GM19455 (cell line): ENCODE measurements around the gene NDUFAF4.
A peak's percentile ranks its signal among the peaks of the same experiment; 100 is the strongest.

Experiments used
- ATAC-seq: cut with Tn5 transposase; IDR thresholded peaks from one replicate; pipeline ENCODE4 v1.9.1; 2021; ENCODE audit not compliant: unreplicated experiment

NDUFAF4 gene

DNA sequence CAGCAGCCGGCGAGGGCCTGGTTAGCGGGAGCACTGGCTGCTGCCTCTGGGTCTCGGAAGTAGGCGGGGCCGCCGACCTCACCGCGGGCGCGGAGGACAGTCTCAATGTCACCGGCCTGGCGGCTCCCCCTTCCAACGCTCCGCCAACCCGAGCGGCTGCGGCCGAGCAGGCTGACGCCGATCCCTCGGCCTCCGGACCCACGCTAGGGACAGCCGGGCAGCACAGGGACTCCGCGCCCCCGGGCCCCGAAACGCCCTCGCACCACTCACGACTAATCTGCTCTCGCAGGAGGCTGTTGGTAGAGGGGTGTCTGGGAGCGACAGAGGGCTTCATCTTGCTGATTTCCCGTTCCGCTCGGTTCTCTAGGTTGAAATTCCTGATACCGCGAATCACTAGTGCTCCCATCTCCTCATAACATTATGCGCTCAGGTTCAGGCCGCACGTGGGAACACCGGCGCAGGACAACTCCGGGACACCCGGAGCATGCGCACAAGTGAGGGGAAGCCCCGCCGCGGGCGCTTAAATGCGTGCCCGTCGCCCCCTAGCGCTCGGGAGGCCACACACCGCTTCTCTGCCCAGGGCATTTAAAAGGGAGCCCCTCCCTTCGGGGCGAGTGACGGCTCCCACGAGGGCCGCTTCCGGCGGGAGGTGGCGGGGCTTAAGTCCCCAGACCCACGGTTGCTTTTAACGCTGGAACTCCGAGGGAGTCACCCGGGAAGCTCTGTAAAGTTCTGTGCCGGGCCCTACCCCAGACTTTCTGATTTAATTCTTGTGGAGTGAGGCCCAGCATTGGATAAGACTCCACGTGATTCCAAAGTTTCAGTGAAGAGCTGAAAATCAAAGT, at the start of gene NDUFAF4:
NDUFAF4 (minus strand) TSS at position 496 of the 845 bp plus-strand sequence; CDS start at position 406, 90 bp downstream.
- ATAC-seq = peak; percentile 90

DNA sequence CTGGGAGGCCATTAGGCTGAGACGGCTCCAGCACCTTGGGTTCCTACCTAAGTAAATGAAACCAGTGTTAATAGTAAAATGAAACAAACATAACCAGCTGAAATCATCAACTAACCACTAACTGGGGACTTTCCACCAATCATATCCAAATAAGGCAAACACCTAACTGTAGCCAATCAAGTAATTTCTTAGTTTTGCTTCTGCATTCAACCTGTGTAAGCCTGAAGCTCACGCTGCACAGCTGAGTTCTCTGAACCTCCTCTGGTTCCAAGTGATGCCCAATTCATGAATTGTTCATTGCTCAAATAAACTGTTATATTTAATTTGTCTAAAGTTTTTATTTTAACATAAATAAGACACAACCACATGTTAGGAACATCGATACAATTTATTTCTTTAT, 49.4 kb upstream of the NDUFAF4 start:
- ATAC-seq = peak; percentile 90

DNA sequence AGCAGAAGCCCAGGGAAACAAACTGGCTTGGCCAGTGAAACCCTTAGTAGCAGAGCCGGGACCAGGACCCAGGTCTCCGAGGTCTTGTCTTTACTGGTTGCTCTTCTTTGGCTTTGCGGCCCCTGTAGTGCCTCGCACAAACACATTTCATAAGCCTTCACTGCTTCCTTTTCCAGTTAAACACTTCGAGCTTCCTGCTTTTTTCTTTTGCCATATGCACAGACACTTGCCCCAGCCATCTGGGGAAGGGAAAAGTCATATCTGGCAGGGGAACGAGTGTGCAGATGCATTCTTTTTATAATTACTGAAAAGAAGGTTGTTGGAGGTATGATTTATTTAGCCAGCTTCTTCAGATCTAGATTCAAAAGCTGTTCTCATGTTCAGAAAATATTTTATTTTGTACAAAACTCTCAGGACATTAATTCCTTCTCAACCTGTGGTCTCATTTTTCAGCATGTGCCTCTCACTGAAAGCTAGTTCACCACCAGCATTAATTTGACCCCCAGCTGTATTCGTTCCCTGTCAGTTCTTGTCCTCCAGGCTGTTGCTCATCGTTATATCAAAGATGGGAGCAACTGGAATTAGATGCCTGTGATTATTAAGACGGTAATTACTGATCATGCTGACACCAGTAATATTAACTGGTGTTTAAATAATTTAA, 46.0 kb upstream of the NDUFAF4 start:
- ATAC-seq = no peak

DNA sequence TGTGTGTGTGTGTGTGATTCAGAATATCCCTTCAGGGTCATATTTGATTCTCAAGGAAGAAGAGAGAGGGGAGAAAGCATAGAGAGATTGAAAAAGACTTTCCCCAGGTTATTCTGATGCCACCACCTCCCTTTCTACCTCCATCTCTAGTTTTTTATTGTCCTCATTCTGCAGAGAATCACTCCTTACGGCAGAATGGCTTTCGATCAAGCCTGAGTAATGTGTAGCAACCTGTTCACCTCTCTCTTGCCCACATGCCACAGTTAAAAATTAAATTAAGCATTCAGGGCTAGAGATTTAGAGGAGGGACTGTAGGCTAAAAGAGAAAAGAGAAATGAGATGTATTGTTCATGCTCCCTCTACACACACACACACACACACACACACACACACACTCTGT, 45.0 kb upstream of the NDUFAF4 start:
- no peak for ATAC-seq

DNA sequence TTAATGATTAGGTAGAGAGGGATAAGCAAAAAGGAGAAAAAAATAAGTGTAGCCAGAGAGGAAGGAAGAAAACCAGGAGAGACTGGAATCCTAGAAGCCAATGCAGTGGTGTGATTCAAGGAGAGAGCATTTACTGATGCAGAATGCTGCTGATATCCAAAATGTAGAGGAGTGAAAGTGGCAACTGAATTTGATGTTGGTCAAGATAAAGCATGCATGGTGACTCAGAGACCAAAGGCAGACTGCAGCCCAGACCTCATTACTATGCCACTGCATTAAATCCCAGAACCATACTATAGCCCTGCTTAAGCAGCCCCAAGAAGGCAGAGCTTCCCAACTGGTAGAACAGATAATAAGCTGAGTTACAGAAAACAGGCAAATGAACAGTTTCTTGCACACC, 42.6 kb upstream of the NDUFAF4 start:
- ATAC-seq = no peak

DNA sequence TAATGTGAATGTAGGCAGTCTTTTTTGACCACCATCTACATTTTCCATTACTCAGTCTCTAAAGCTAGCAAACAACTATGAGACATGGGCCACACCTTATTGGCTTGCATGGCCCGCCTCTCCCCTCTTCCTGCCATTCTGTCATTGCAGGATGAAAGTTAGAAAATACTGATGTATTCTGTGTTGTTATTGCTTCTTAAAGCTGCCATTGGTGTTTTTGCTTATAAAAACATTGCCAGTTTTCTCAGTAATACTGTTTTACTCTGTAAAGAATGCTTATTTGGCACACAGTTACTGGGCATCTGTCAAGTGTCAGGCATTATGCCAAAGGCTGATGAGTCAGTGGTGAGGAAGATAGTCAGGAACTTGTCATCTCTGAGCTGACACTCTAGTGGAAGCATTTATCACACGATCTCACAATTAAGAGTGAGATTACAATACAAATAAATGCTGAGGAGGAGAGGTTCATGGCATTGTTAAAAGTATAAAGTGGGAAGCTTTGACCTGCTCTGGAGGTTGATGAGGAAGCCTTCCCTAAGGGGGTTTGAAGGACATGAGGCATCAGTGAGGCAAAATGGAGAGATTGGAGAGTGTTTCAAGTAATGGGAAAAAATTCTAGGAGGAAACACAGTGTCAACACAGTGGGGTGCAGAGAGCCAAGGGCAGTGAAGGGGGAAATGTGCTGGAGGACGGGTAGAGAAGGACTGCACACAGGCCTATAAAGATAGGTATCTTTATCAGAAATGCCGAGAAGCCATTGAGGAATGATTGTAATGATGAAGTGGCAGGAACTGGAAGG, 41.5 kb upstream of the NDUFAF4 start:
- no peak for ATAC-seq

DNA sequence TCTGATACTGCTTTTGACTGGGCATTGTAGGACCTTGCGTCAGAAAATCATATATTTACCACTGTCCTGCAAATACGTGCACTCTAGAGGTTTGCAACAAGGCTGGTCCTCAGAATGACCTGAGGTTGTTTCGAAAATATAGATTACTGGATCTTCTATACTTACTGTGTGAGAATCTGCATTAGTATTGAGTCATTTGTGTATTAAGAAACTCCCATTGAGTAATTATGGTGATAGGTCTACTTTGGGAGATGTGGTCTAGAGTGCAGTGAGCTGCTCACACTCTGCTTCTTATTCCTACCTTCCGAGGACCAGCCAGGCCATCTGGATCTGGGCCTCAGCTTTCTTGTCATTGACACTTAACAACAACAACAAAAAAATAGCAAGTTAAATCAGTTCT, 36.4 kb upstream of the NDUFAF4 start:
- no peak for ATAC-seq

DNA sequence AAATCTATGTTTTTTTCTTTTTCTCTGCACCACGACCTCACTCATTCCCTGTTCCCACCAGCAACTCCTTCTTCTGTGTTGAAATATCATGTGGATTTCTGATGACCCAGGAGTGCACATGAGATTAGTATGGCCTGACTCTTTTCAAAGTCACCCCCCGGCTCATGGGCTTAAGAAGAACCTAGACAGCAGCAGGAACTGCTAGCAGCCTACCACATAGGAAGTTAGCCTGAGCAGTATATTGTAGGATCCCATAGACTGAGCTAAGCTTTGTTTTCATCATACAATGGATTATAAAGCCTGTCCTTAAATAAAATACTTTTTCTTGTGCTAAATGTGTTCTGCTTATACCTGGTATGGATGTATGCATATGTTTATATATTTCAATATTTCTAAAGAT, 33.5 kb upstream of the NDUFAF4 start:
- no peak for ATAC-seq

DNA sequence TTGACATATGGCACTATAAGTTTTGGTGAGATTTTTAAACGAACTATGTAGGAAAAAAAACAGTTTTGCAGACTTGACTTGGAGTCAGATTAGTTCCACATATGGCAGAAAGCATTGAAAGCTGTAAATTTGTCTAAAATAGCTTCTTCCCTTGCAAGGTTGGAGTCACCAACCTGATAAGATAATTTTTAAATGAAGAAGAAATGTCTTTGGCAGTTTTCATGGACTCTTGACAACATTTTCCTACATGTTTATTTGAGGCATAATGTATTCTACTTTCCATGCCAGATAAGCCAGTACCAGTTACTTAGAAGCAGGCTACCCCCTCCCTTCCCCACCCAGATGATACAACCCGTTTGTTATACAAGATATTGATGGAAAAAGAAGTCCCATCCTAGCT, 32.0 kb upstream of the NDUFAF4 start:
- ATAC-seq = no peak

DNA sequence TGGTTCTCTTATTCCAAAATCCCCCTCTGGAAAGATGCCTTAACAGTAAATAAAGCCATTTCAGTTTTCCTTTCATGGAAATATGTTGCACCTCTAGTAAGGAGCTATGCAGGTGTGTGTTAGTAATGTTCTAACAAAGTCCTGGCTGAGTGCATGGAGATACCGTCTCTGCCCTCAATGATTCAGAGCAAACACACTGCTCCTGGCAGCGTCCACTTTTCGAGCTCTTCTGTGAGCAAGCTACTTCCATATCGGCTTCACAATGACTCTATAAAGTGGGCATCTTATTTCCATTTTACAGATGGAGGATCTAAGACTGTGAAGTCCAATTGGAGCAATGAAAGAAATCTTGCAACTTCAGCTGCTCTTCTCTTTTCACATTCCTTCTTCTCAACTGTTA, 30.0 kb upstream of the NDUFAF4 start:
- no peak for ATAC-seq

DNA sequence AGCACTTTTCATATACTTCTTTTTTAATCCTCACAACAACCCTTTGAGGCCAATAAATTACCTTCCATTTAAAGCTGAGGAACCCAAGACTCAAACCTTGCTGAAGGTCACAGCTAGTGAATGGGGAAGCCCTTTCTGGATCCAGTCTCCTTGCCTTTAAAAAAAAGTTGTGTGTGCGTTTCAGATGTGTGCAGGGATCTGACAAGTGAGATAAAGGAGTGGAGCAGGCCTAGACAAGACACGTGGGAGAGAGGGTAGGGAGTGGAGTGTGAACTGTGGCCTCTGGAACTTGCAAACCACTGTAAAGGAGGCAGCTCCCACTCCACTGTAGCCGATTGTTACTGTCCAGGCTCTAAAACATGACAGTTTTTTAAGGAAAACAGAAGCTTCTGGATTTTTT, 28.7 kb upstream of the NDUFAF4 start:
- ATAC-seq = no peak

DNA sequence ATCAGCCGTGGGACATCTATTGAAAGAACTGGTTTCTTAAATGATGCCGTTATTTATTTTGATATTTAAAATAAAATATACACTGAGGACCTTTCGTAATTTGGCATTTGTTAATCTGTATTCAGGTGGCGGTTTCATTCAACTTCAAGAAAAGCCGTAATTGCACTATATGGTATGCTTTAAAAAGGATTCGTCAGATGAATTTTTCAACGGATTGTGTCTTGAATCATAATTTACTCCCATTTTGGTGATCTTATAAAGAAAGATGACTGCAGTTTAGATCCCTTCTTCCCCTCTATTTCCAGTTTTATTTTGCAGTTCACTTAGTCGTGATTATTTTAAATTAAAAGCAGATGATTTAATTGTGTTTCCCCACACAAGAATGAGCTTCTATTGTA, 27.6 kb upstream of the NDUFAF4 start:
- no peak for ATAC-seq

DNA sequence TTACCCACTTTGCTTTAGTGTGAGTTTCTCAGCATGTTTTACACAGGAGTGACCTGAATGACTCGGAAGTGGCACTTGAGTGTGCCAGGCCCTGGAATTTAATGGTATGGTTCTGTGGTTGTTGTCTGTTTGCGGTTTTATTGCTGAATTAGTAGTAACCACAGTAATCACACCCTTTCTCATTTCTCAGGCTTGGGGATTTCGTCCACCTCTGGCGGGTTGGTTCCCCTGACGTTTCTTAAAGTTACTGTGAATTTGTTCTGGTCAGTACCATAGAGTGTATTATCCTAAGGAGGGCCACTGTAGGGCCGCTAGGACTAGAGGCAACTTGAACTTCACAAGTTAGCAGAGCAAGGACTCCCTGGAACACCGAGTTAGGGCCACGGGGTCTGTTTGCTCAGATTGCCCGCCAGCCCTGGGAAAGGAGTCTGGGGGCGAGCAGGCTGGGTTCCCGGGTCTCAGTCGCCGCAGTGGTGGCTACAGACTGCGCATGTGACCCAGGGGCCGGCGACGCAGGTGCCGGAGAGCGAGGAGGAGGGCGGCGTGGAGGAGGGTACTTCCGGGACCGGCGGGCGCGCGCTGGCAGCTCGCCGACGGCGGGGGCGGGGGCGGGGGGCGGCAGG, 26.3 kb upstream of the NDUFAF4 start:
- ATAC-seq = peak; percentile 81

DNA sequence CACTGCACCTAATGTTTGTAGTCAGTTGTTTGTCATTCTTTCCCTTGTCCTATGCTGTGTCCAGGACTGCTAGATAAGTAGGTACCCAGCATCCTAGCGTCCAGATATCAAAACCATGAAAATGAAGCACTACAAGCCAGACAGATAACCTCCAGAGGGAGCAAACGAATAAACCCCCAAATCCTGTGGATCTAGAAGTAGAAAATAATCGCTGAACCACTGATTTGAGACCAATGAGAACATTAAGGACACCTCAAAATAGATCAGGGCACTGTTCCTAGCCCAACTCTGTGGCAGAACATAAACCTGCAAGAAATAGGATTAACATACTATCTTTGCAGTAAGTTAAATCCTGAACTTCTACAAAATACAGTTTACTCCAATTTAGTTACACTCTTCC, 25.7 kb upstream of the NDUFAF4 start:
- no peak for ATAC-seq

DNA sequence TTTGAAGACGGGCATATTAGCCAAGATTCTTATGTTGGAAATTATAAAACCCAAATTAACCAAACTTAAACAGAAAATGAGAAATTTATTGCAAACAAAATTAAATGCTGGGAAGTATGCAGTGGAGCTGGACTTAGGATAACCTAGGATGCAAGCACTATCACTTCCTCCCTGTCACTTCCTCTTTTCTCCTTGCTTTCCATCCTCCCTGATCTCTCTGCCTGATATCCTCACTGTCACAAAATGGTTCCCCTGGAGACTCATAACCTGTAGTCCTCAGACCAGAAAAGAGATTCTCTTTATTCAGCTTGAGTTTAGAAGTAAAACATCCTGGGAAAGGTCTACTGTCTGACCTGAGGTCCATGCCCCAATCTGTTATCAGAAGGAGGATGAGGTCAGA, 19.4 kb upstream of the NDUFAF4 start:
- ATAC-seq = no peak

DNA sequence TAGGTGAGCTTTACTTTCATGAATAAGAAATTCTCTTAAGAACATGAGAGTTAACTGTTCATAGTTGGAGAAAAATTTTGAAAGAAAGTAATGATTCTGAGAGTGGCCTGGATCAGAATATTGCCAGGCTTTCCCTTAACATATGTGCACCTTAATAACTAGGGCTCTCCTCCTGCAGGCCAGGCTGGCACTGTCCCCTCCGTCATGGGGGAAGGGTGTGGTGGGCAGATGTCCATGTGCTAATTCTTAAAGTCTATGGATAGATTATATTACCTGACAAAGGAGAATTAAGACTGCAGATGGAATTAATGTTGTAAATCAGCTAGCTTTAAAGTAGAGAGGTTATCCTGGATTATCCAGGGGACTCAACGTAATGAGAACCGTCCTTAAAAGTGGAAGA, 15.9 kb upstream of the NDUFAF4 start:
- no peak for ATAC-seq

DNA sequence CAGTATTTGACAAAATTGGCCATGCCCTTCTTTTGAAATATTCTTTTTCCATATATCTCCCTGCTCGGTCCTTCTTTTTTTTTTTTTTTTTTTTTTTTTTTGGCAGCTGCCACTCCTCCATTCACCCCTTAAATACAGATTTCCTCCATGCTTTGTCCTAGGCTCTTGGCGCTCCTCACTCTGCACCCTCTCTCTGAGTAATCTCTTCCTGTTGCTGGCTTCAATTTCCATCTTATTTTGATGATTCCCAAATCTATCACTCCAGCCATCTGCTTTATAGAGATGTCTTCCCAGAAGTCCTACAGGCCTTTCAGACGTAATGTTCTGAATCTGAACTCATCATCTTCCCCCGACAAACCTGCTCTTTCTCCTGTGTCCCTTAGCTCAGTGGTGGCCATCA, 14.1 kb upstream of the NDUFAF4 start:
- ATAC-seq = no peak

DNA sequence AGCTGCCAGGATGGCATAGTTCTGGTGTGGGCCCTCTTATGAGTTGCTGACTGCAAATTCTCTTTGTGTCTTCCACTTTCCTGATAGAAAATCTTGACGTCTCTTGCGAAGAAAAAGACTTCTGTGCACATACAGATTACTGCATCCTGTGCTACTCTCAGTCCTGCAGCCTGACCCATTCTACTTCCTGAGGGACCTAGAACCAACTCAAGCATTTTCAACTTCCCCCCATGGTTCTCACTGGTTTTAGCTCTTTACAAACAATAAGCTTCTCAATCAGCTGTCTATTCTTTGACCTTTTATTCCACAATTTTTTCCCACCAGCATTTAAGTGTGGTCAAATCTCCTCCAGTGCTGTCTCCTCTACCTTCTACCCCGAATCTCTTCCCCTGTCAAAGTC, 13.5 kb upstream of the NDUFAF4 start:
- ATAC-seq = no peak

DNA sequence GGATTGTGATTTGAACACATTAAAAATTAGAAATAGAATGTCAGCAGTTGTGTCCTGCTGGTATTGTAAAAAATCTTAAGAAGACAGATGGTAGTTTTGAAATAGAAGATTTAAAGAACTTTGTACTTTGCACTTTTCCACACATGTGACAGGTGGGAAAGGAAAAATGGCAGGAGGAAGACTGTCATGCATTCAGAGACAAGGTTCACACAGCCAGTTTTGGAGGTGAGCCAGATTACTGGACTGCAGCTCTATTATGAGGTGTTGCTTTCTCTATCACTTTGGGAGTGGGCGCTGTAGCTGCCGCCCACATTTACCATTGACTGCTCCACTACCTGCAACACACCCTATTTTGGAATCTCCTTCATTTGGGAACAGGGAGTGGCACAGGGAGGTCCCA, 12.1 kb upstream of the NDUFAF4 start:
- no peak for ATAC-seq

DNA sequence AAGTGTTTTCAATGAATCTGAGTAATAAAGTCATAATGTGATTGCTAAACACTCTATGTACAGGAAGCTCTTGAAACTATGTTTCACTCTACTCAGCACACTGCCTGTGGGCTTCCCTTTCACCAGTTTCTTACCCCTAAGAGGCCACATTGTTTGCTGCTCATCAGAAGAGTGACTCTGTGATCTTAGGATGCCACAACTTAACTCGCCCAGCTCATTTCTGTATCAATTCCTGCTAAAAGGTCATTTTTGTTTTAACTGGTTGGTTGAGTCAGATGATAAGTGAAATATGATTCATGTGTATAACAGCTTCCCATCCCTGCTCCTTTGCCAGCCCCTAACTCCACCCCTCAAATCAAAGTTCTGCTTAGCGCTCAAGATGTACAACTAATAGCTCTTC, 9.8 kb upstream of the NDUFAF4 start:
- ATAC-seq = peak; percentile 92

DNA sequence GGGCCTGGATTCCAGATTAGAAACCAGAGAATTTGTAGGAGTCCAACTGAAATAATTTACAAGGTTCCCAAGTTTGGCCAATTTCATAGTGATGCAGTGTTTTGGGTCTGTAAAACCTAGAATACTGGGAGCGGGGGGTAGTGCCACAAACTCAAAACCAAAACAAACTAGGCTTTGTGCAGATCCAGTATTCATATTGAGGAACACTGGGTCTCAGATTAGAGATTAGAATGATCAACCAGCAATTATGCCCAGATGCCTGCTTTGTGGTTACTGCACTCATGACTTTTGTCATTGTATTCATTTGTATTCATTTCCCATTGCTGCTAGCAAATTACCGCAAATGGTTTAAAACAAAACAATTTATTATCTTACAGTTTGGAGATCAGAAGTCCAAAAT, 3.2 kb upstream of the NDUFAF4 start:
- no peak for ATAC-seq
